Stimulated activated CD8-positive, alpha-beta memory T cell treated with anti-CD3 and anti-CD28 coated beads, Interleukin-15, amount 100 ng/mL, for 48 hours (primary cell): ENCODE measurements around the gene ADAMTS14.

Source experiments
- DNase-seq, 2 donors: peaks; one replicate each; pipeline ENCODE4 v3.0.0-alpha.2; 2020; ENCODE audit warnings: low read depth in 2 of 2

The ADAMTS14 gene

DNA sequence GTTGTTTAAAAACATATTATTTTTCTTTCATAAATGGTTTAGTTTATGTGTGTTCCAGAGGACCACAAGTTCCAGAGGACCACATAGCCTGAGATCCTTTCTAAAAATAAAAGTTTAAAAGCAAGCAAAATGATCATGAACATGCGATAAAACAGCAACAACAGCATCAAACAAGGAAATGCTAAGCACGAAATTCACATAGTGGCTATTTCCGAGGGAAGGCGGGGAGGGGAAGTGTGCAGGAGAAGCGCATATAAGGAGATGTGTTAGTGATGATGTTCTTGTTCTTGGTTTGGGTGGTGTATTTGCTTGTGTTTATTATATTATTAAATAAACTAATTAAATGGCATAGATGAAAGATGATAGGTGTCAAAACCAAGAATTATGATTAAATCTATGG is 111.7 kb downstream of the ADAMTS14 start:
- no peak for DNase-seq

DNA sequence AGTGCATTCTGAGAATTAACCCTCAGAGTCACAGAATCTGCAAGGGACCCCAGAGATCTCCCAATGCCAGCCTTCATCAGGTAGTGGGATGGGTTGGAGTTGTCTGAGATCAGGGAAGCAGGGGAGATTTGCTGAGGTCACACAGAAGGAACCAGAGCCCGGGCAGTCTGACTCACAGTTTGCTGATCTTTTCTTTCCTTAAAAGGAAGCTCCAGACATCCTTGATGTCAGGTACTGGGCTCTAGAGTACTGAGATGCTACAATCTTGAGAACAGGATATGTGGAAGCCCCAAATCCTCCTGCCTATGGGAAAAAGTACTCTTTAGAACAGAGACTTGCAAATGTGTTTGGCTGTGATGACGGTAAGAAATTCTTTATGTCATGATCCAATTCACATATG is 112.2 kb downstream of the ADAMTS14 start:
- no peak for DNase-seq

DNA sequence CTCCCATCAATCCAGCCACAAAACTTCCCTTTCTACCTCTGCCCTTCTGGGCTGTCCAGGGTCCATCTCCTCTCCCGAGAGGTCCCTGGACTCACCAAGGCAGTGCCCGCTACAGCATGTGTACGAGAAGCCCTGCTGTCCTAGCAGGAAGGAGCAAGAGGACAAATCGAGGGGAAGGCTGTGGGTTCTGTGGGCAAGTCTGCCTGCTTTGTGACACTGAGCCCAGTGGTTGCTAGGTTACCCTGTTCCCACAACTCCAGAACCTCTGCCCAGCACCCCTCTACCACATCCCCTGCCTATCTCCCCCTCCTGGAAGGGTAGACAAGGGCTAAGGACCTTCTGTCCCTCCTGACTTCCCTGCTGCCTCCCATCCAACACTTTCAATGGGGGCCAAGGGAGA is 112.9 kb downstream of the ADAMTS14 start, which contains the start of gene TBATA:
TSS of gene TBATA (minus strand) at position 188 of the 400 bp plus-strand sequence. CDS start 1,998 bp downstream, outside the sequence.
- no peak for DNase-seq

DNA sequence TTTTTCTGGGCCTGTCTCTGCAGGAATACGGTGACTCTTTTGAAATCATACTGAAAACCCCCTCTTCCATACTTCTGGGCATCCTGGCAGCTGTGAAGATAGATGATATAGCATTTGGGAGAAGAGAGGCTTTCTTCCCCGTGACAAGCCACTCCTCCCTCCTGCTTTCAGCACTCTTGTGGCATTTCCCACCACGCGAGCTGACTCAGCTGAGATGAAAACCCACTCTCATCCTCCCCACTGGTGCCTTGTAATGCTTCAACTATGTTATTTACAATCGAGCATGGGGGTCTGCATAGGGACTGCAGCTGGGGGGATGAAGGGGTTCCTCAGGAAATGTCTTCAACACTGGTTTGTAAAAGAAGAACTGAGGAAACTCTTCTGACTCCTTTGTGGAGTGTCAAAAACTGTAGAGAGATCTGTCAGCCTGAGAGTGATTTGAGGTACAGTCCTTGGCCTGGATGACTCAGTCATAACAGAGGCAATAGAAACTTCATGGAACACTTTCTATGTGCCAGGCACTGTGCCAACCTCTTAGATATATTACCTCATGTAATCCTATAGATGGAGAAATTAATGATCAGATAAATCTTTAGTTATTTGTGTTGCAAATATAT is 114.6 kb downstream of the ADAMTS14 start:
- peak in 1 of 2 donors; percentile 8 for DNase-seq

DNA sequence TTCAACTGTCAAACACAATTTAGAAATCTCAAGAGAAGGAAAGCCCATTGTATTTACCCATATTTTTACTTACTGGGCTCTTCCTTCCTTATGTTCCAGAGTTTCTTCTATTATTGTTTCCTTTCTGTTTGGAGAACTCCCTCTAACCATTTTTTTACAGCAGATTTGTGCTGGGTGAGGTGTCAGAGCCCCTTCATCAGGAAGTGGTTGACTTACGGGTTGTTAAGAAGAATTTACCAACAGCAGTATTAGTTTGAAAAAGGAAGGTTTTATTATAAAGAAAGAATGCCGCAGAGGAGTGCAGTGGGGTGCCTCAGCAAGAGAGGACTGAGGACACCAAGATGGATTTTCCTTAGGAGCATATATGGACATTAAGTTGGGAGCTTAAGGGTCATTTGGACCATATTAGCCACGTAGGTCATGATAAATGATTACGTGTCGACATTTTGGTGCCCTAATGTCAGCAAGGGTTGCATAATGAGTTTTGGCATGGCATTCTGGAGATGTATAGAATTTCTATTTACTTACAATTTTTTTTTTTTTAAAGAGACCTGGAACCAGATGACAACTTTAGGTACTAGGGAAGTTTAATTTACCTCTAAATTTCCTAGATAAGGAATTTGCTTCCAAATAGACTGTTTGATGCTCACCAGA is 119.2 kb downstream of the ADAMTS14 start:
- no peak for DNase-seq

DNA sequence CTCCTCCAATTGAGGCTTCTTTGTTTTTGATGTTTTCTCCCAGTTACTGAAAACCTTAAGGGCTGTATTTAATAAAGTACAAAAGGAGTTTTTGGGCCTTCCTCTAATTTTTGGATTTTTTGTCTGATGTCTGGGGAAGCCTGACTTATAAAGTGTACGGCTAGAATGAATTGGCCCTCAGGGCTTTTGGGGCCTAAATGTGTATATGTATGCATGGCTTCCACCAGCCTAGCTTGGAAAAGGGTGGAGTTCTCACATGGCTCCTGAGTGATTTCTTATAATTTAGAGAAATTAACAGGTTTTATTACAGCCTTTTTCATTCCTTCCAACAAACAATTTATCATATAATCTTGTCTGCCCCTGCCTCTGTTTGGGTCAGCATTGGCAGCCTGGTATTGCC is 123.3 kb downstream of the ADAMTS14 start:
- no peak for DNase-seq

DNA sequence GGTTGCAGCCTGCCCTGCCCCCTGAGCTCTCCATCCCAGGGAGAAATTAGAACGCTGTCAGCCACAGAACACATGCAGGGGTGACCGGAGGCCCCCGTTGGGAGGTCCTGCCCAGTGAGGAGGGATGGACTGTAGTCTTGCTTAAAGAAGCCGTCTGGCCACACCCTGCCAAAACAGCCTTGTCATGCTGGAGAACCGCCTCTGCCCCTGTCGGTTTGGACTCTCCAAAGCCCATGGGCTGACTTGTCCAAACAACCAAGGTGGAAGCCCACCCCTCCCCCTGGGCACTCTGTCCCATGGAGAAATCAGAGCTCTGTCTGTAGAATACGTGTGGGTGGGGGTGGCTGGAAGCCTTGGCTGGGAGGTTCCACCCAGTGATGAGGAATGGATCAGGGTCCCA is 125.5 kb downstream of the ADAMTS14 start:
- no peak for DNase-seq

DNA sequence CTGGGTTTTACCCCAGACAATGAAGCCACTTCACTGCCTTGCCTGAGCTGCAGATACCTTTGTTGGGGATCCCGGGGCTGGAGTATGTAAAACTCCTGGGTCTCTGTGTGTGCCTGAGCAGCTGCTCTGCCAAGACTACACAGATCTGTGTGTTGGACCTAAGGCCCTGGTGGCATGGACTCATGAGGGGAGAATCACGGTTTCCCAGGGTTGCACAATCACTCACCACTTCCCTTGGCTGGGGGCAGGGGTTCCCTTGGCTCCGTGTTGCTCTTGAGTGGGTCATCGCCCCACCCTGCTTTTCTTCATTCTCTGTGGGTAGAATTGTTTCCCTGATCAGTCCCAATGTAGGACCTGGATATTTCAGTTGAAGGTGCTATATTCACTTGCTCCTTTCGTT is 126.8 kb downstream of the ADAMTS14 start:
- DNase-seq, result no peak

DNA sequence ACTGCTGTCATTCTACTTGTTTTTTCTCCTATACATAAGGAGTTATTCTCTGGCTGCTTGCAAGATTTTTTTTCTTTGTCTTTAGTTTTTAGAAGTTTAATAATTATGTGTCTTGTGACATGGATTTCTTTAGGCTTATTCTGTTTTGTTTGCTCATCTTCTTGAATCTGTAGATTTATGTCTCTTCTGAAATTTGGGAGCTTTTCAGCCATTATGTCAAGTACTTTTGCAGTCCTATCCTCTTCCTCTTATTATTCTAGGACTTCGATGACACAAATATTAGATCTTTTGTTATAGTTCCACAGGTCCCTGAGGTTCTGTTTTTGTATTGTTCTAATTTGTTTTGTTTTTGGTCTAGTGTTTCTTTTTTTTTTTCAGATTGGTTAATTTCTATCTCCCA is 129.5 kb downstream of the ADAMTS14 start:
- DNase-seq, result no peak

DNA sequence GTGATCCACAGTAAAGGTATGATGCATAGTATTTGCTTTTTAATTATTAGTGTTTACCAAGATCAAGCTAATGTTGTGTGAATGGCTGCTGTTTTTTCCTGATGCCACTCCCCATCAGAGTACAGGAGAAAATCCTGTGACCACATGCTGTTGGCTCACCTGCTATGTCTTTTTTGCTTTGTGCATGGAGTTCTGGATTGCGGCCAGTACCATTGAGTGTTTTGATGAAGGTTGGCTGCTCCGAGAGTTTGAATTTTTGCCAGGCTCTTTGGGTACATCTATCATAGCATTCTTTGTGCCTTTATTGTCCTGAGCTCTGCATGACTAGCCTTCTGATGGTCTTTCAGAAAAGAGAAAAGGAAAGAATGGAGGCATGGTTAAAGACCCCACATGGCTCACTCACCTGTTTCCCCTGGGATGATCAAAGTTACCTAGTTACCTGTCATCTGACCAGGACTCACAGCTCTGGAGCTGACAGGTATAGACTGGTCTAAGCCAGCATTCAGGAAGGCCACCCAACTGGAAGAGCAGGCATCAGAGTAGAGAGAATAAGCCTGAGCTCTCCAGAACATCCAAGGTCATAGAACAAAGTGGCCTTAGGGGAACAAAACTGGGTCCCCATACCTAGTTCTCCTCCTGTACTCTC is 131.6 kb downstream of the ADAMTS14 start:
- DNase-seq, result no peak

DNA sequence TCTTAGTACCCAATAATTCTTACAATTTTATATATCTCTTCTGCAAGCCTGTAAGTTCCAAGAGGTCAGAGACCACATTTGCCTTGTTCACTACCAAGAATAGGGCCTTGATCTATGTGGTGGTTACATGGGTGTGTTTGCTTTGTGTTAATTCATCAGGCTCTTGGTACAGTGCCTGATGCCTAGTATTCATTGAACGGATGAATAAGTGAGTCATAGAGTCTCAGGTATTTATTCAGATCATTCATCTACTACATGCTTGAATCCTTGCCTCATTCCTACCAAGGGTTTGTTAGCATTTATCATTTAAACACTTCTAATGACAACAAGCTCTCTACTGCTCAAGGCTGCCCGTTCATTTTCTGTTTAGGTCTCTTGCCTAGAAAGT is 132.1 kb downstream of the ADAMTS14 start:
- no peak for DNase-seq

DNA sequence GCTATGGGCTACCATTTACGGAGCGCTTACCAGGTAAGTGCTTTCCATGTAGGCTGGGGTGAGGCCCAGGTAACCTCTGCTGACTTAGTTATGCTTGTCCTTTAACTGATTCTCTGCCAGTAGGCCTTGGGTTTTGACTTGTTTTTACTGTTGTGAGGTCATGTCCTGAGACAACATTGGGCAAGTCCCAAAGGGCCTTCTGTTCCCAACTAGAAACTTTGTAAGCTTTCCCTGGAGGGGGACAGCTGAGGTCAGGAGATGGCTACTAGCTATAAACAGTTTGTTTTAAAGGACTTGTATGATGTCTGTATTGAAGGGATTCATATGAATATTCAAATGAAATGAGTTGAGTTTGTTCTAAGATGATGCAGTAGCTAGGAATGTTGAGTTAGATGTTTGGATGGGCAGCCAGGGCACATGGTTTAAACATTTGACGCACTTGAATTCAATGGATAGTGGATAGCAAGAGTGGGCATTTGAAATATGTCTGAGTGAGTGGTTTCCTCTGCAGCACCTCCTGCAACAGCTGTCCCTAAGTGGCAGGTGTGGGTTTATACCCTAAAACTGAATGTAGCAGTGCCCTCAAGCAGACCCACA is 133.4 kb downstream of the ADAMTS14 start:
- DNase-seq, result no peak

DNA sequence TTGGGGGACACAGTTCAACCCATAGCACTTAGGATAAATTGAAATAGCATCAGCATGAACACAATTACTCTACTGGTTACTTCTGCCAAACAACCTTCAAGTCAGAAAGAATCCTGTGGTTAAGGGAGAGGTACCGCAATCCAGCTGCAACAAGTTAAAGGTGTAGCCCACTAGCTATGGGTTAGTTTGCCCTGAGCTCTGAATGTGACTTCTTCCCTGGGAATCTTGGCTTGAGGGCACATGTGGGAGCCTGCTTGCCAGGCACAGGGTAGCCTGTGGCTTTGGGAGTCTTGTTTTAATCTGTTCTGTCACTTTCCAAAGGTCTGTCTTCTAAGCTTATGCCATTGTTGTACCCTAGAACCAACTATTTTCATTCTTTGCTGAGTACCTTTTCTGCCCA is 134.5 kb downstream of the ADAMTS14 start:
- DNase-seq, result no peak

DNA sequence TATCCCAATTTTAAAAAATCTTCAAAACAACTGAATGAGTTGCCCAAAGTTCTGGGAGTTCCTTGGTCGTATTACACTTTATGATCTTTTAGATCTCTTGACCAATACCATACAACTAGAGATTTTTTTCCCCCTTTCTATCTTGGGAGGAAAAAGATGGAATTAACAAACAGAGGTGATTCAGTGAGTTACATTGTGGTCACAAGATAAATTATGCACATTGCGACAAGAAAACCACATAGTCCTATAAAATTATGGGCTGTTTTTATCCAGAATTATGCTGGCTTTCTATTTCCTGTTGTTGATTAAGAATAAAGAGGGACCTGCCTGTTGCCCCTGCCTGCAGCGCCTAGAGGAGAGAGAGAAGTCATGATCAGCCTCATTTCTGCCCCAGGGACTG is 135.2 kb downstream of the ADAMTS14 start:
- no peak for DNase-seq

DNA sequence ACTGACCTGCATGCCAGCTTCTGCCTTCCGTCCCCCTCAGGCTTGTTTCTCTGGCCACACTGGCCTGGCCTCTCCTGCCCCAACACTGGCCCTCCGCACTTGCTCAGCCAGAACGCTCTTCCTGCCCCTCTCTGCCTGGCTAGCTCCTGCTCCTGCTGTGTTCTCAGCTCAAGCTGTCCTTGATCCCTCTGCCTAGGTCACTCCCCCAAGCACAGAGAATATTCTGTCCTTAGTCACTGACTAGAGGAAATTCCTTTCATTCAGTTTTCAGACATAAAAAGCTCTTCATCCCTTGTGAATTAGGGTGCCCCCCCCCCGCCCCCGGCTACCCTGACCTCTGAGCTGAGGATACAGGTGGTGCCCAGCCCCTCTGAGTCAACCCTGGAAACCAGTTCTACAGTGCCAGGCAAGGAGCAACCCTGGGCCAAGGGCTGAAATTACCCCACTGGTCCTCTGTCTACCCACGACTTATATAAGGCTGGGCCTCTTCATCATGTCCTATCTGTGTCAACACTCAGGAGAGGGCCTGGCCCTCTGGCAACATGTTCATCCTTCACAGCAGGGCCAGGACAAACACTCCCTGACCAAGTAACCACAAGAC is 136.8 kb downstream of the ADAMTS14 start:
- no peak for DNase-seq

DNA sequence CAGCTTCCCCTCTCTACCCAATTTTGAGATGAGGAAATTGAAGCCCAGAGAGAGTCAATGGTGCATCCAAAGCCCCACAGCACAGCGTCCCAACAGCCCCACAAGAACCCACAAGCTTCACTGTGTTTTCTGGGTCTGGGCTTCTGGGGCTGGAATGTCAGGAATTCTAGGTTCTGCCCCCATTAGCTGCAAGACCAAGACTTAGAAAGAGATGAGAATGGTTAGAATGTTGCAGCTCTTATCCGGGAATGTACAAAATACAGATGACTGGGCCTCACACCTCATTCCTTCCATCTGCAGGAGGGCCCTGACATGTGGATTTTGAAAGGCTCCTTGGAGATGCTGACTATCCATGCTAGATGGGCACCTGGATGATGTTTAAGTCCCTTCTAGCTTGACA is 137.4 kb downstream of the ADAMTS14 start:
- no peak for DNase-seq

DNA sequence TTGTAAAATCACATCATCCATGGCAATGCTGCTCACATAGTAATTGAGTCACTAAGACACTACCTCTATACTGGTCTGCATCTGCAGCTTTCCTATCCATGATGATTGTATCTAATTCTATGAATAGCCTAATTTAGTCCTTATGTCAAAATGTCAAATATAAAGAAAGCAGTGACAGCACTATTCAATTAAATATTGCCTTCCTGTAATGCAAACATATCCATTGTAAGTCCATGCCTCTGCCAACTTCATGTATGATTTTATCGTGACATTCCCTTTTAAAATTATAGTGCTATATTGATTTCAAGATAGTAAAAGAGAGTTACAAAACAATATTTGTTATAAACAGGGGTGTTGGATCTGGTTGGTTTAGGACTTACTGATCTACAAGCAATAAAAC is 138.7 kb downstream of the ADAMTS14 start:
- no peak for DNase-seq

DNA sequence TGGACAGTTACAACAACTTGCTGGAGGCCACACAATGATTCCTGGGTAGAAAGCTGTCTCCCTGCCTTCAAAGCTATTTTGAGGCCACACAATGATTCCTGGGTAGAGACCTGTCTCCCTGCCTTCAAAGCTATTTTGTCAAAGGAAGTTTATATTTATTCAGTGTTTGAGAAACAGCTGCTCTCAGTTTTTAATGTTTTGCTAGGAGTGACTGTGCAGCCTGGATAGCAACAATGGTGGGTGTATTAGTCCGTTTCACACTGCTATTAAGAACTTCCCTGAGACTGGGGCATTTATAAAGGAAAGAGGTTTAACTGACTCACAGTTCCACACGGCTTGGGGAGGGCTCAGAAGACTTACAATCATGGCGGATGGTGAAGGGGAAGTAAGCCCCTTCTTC is 139.6 kb downstream of the ADAMTS14 start:
- DNase-seq, result no peak
